NOMO-1 treated with DMSO at 0.1 percent for 48 hours (cell line): ENCODE data around the gene BGN.

Experiments used
- DNase-seq: peaks from one replicate; lab custom pipeline; 2025; ENCODE audit not compliant: unreplicated experiment; lab: John Stamatoyannopoulos, UW

BGN gene

DNA sequence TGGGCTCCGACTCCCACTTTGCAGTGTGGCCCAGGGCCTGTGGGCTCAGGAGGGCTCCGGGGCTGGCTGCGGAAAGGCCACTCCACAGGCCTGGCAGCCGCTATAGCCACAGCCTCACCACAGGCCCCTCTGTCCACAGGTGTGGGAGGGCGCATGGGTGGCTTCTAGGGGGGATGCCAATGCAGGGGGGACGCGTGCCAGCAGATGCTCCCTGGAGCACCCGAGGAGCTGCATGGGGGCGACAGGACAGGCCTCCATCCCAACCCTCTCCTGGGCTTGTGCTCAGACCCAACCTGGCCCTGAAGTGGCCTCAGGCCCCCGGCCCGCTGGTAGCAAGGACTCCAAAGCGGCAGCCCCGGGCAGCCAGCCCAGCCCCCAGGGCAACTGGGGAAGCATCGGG, 8.0 kb downstream of the BGN start:
- no peak for DNase-seq

DNA sequence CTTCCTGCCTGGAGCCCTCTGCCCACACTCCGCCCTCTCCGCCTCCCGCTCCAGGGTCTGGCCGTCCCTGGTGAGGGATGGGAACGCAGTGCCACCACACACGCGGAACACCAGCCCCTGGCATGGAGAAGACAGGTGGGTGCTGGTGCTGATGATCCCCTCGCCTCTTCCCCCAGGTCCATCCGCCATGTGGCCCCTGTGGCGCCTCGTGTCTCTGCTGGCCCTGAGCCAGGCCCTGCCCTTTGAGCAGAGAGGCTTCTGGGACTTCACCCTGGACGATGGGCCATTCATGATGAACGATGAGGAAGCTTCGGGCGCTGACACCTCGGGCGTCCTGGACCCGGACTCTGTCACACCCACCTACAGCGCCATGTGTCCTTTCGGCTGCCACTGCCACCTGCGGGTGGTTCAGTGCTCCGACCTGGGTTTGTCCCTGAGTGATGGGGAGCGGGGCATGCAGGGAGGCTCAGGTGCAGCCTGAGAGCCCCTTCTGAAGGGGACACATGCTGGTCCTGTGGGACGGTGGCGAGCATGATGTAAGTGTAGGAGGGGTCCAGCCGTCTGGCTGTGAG, 9.8 kb downstream of the BGN start:
- no peak for DNase-seq

- DNase-seq, result no peak
Observed at GRCh38 chrX:153505361-153505760, 10.6 kb downstream of the BGN start.

DNA sequence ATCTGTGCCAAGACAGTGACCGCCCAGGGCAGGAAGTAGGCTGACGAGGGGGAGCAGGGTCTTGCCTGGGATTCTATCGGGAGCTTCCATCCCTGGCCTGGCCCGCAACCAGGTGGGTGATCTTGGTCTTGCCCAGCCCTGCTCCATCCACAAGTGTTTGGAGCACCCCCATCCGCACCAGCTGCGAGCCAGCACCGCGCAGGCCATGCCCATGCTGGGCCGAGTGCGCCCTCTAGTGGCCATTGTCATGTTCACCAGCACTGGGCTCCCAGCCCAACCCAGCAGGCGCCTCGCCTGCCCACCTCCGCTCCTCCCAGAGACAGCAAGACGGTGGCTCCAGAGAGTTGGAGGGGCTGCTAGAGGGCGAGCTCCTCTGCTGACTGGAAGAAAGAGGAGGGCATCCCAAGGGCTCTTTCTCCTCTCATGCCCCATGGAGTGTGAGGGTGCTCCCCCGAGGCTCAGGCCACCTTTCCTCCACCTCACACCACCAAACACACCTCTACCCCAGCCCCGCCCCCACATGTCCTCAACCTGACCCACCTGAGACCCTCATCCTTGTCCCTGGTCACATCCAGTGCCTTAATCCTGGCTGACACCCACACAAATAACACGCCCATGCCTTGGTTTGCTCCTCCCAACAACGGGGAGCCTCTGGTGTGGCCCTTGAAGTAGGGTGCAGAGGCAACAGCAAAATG, 12.9 kb downstream of the BGN start:
- peak; percentile 47 for DNase-seq

GRCh38 chrX:153509592-153509991, 14.8 kb downstream of the BGN start:
- no peak for DNase-seq

GRCh38 chrX:153510383-153510782, 15.6 kb downstream of the BGN start:
- no peak for DNase-seq

GRCh38 chrX:153511784-153512500, 17.2 kb downstream of the BGN start:
- DNase-seq, result no peak

- no peak for DNase-seq
Observed at GRCh38 chrX:153512501-153512893, 17.7 kb downstream of the BGN start.

DNA sequence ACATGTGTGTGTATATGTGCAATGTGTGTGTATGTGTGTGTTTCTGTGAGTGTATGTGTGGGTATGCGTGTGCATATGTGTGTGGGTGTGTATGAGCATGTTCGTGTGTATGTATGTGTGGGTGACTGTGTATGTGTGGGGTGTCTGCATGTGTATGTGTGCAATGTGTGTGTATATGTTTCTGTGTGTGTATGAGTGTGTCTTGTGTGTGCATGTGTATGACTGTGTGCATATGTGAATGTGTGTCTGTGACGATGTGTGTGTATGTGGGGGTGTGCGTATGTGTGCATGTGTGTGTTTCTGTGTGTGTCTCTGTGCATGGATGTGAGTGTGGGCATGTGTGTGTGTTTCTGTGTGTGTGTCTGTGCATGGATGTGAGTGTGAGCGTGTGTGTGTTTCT, 18.5 kb downstream of the BGN start:
- DNase-seq, result no peak

DNA sequence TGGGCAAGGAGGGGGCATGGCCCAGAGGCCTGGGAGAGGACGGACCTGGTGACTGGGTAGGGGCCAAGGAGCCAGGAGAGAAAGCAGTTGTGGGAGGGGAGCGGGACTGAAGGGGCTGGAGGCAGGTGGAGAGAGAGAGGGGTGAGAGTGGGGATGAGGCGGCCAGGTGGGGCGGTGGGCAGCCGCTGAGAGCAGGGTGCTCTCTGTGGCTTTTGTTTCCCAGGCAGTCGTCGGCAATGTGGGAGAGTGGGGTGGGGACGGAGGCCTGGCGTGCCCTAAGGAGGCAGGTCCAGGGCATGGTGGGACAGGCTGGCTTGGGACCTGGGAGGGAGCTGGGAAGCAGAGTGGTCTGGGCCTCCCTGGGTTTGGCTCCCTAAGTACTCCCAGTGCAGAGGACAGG, 19.5 kb downstream of the BGN start:
- DNase-seq, result no peak

DNA sequence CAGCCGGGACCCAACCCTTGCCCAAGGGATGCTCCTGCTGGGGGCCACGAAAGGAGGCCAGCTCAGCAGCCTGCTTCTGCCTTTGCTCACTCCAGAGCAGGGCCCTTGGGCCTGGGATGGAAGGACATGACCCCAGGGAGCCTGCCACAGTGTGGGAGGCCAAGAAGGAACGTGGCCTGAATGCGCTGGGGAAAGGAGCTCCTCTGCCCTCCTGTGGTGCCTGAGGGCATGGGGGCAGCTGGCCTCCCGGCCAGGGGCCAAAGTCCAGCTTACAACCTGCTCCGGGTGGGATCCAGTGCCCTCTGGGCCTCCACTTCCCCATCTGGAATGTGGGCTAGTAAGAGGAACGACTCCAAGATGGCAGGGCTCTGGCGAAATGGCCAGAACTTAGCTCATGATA, 20.7 kb downstream of the BGN start:
- DNase-seq, result no peak

DNA sequence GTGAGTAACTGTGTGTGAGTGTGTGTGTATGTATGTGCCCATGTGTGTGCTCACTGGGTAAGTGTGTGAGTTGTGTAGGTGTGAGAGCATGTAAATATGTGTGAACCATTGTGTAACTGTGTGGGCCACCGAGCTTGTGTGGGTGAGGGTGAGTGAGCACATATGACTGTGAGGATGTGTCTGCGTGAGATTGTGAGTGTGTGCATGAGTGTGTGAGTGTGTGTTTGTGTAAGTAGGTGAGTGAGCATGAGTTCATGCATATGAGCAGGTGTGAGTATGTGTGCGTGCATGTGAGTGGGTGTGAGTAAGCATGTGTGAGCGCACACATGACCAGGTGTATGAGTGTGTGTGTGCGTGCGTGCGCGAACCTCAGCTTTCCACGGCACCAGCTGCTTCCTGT, 21.3 kb downstream of the BGN start:
- DNase-seq, result no peak

GRCh38 chrX:153517423-153517822, 22.6 kb downstream of the BGN start, which contains the start of gene ATP2B3:
ATP2B3 (plus strand) TSS chrX:153517642; CDS start chrX:153536248, 18,606 bp downstream.
- DNase-seq, result no peak

DNA sequence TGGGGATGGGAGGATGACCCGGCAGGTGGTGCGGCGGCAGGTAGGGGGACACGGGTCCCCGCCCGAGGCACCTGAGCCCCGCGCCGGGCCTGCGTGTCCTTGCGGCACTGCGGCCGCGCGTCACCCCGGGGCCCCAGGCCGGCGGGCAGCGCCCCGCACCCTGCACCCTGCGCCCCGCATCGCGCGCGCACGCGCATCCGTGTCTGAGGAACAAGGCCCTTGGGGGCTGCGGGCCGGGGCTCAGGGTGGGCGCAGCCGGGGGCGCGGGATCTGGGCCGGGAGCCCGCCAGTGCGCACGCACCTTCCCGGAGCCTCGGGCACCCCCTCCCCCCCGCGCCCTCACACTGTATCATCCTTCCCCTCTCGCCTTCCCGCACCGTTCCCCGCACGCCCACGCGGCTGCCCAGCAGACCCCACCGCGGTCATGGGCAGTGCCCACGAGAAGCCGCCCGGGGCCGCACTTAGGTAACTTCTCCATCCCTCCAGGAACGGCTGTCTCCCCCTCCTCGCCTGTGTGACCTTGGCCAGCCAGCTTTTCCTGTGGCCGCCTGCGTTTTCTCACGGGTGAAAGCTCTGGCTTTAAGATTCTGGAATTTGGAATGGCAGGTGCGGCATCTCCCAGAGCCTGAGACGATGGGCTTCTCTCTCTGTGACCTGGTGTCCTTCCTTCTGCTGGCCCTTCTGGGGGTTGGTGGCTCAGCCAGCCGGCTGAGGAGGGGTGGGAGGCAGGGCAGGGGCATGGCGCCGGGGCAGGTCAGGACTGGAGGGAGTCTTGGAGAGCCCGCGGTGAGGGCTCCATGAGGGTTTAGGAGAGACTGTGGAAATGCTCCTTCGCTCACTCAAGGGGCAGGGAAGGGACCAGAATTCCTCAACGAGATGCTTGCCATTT, 23.4 kb downstream of the BGN start:
- no peak for DNase-seq

GRCh38 chrX:153519569-153520286, 24.9 kb downstream of the BGN start:
- no peak for DNase-seq

GRCh38 chrX:153520287-153520917, 25.6 kb downstream of the BGN start:
- DNase-seq, result no peak

GRCh38 chrX:153521034-153521433, 26.3 kb downstream of the BGN start:
- no peak for DNase-seq

GRCh38 chrX:153522259-153522658, 27.5 kb downstream of the BGN start:
- DNase-seq, result no peak

DNA sequence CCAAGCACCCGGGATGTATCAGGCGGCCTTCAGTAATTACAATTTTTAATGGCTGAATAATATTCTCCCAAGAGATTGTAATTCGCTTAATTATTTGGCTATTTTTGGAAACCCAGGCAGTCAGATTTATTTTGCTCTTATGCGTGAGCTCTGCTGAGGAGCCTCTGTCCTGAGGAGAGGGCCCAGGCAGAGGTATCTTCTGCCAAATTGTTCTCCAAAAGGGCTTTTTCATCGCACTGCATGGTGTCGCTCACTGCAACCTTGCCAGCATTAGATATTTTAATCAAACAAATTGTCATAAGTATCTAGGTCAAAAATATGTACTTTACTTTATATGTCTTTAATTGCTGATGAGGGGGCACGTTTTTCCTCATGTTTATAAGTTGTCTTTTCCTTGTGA, 28.5 kb downstream of the BGN start:
- no peak for DNase-seq

GRCh38 chrX:153524234-153524633, 29.5 kb downstream of the BGN start:
- no peak for DNase-seq
